Ecto neural progenitor cell (in vitro differentiated cells): ENCODE data around the gene OR6C2.
"Not testable (repeated sequence)": the region's sequence is repeated elsewhere in the genome, so short reads cannot be mapped to it uniquely, and the experiment has no call there.

Source experiments
- DNase-seq: peaks from one replicate; pipeline ENCODE4 v3.0.0-alpha.2; 2018; ENCODE audit warnings: low spot score

The OR6C2 gene

DNA sequence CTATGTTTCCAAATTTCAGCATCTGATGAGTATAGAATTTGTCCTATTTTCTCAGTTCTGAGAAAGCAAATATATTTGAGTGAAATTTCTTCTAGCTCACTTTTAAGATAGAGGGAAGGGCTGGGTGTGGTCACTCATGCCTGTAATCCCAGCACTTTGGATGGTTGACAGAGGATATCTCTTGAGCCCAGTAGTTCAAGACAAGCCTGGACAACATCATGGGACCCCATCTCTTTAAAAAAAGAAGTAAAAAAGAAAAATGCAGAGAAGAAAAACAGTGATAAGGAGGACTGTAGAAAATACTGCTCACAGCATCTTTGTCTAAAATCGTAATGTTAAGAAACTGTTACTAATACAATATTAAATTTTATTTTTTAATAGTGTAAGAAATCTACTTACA, 28.4 kb downstream of the OR6C2 start:
- no peak for DNase-seq

- not testable (repeated sequence) for DNase-seq
Observed at GRCh38 chr12:55479136-55479535, 35.3 kb downstream of the OR6C2 start.

DNA sequence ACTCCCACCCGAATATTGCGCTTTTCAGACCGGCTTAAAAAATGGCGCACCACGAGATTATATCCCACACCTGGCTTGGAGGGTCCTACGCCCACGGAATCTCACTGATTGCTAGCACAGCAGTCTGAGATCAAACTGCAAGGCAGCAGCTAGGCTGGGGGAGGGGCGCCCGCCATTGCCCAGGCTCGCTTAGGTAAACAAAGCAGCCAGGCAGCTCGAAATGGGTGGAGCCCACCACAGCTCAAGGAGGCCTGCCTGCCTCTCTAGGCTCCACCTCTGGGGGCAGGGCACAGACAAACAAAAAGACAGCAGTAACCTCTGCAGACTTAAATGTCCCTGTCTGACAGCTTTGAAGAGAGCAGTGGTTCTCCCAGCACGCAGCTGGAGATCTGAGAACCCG, 40.4 kb downstream of the OR6C2 start:
- DNase-seq = not testable (repeated sequence)

- DNase-seq = no peak
Observed at GRCh38 chr12:55492078-55492477, 48.2 kb downstream of the OR6C2 start, which contains the start of gene OR6C68. OR6C68 (plus strand) TSS chr12:55492378; CDS start chr12:55492378, 0 bp downstream.

DNA sequence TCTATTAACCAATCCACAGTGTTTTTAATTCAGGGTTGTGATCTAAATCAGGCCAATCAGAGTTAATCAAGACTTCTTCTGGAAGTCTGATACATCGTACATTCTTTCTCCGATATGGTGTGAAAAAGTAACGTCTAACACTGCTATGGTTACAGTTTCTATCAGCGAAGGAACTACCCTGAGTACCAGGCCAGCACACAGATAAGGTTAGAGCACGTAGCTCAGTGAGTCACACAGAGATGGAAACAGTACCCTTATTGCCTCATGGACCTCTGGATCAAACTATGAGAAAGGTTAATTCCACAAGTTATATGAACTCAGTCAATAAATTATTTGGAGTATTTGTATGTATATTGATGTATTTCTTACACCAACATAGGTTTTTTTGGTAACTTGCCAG, 51.6 kb downstream of the OR6C2 start:
- DNase-seq = no peak

DNA sequence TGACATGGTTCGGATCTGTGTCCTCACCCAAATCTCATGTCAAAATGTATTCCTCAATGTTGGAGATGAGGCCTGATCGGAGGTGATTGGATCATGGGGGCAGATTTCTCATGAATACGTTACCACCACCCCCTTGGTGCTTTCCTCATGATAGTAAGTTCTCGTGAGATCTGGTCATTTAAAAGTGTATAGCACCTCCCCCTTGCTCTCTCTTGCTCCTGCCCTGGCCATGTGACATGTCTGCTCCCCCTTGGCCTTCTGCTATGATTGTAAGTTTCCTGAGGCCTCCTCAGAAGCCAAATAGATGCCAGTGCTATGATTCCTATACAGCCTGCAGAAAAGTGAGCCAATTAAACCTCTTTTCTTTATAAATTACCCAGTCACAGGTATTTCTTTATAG, 55.4 kb downstream of the OR6C2 start:
- no peak for DNase-seq

- DNase-seq = no peak
Observed at GRCh38 chr12:55499810-55500252, 56.0 kb downstream of the OR6C2 start.

DNA sequence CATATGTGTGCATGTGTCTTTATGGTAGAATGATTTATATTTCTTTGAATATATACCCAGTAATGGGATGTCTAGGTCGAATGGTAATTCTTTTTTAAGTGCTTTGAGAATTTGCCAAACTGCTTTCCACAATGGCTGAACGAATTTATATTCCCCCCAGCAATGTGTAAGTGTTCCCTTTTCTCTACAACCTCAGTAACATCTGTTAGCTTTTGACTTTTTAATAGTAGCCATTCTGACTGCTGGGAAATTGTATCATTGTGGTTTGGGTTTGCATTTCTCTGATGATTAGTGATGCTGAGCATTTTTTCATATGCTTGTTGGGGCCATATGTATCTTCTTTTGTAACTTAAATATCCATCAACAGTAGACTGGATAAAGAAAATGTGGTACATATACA, 57.7 kb downstream of the OR6C2 start:
- no peak for DNase-seq
